ENCODE results near the gene HNRNPF. TPM values are rescaled to one million over a fixed set of nuclear protein-coding genes. Genes with fewer than 3 reads are reported as not detected.

HNRNPF gene
- total and polyA plus RNA-seq, 2 of the 4 experiments (the other 2 are of a cell fraction) = 169 to 207 TPM

GRCh38 chr10:43371418-43371817 lies 37.6 kb downstream of the HNRNPF start, which contains the start of gene FXYD4:
Gene FXYD4 (plus strand): TSS chr10:43371636. CDS start chr10:43373747, 2,111 bp downstream.
- H2BK5ac ChIP-seq (ENCODE audit: low read depth, low read length, poor library complexity, severe bottlenecking) = no peak within 1 kb of the TSS
- H3K4ac ChIP-seq (ENCODE audit: low read depth, low read length) = no peak within 1 kb of the TSS
- dilution Hi-C loops (cut with HindIII; ENCODE audit: low sequenced_read_pairs, unreplicated experiment) = no loop called here
- H2BK20ac ChIP-seq (ENCODE audit: low read depth, low read length) = no peak within 1 kb of the TSS
- ChIA-PET CTCF (no interaction called here), POLR2A (ENCODE audit: unreplicated experiment) (no interaction called here)
- no peak within 1 kb of the TSS for H2AFZ ChIP-seq (replicated peaks; ENCODE audit: low read length, poor library complexity)
- no peak for TF ChIP-seq CEBPB (IDR thresholded peaks at IDR 0.05; ENCODE audit: low read depth, low read length)
- TF ChIP-seq MAZ (IDR thresholded peaks at IDR 0.05; ENCODE audit: borderline replicate concordance, low read depth, low read length) = no peak
- TF ChIP-seq MXI1 (IDR thresholded peaks at IDR 0.05; ENCODE audit: borderline replicate concordance, low read depth, low read length) = no peak
- no peak for TF ChIP-seq CHD1 (IDR thresholded peaks at IDR 0.05; ENCODE audit: low read depth, low read length)
- TF ChIP-seq ELK1 (IDR thresholded peaks at IDR 0.05; ENCODE audit: borderline replicate concordance, low read depth, low read length) = no peak
- TF ChIP-seq POLR2A (IDR thresholded peaks at IDR 0.05; ENCODE audit: low read depth, low read length) = no peak
- no peak for TF ChIP-seq RAD21 (IDR thresholded peaks at IDR 0.05; ENCODE audit: low read length)
- no peak for TF ChIP-seq SMC3 (IDR thresholded peaks at IDR 0.05; ENCODE audit: low read depth, low read length)
- TF ChIP-seq NFE2L2 (IDR thresholded peaks at IDR 0.05; ENCODE audit: low read depth, low read length) = no peak
- no peak for TF ChIP-seq RFX5 (IDR thresholded peaks at IDR 0.05; ENCODE audit: low read depth, low read length)
- no peak for TF ChIP-seq RCOR1 (IDR thresholded peaks at IDR 0.05; ENCODE audit: insufficient replicate concordance, low read length)
- no peak for TF ChIP-seq MAFK (IDR thresholded peaks at IDR 0.05; ENCODE audit: low read depth, low read length)
- TF ChIP-seq USF2 (IDR thresholded peaks at IDR 0.05; ENCODE audit: low read depth, low read length) = no peak
- TF ChIP-seq FOS (IDR thresholded peaks at IDR 0.05; ENCODE audit: low read depth, low read length) = no peak
- no peak for TF ChIP-seq BHLHE40 (IDR thresholded peaks at IDR 0.05; ENCODE audit: low read depth, low read length)
- TF ChIP-seq CTCF (conservative IDR thresholded peaks at IDR 0.05; ENCODE audit: low read depth, low read length) = no peak
- H3K27me3 ChIP-seq (ENCODE audit: control insufficient read depth, insufficient read depth, low read length) = peaks cover 15% of the 10 kb centered on the region
- no peaks in the 10 kb centered on the region for H3K4me1 ChIP-seq (ENCODE audit: control insufficient read depth, insufficient read depth, low read length)
- H4K20me1 ChIP-seq (ENCODE audit: insufficient read depth, low read length) = no peaks in the 10 kb centered on the region
- no peak within 1 kb of the TSS for H3K23ac ChIP-seq (ENCODE audit: low read depth, low read length)
- H3K56ac ChIP-seq (ENCODE audit: extremely low read depth, insufficient read depth, low read length) = no peak within 1 kb of the TSS
- H3K27ac ChIP-seq (ENCODE audit: insufficient read depth, low read length) = no peak within 1 kb of the TSS
- no peaks in the 10 kb centered on the region for H3K79me1 ChIP-seq (ENCODE audit: low read depth in 1 of 2, low read length in 2 of 2)
- no peaks in the 10 kb centered on the region for H3K36me3 ChIP-seq (ENCODE audit: control insufficient read depth, insufficient read depth, low read length)
- no peak within 1 kb of the TSS for H3K4me3 ChIP-seq (ENCODE audit: insufficient read depth, low read depth, low read length)
- DNase-seq = no peak
- H3K9ac ChIP-seq (ENCODE audit: low read depth, low read length) = no peak within 1 kb of the TSS
- H2BK120ac ChIP-seq (ENCODE audit: low read depth, low read length) = no peak within 1 kb of the TSS
- no peak within 1 kb of the TSS for H2BK15ac ChIP-seq (ENCODE audit: low read depth, low read length)
- H3K14ac ChIP-seq (replicated peaks; ENCODE audit: low read depth, low read length) = no peak within 1 kb of the TSS
- no peak within 1 kb of the TSS for H4K5ac ChIP-seq (ENCODE audit: low read depth, low read length)
- H4K8ac ChIP-seq (ENCODE audit: low read depth in 2 of 2, low read length in 2 of 2) = no peak within 1 kb of the TSS
- no peaks in the 10 kb centered on the region for H3K9me3 ChIP-seq (ENCODE audit: control insufficient read depth, insufficient read depth, low read length)
- BruUV-seq (replicated peaks) = no TSS peak
- no peak within 1 kb of the TSS for H3K18ac ChIP-seq (ENCODE audit: low read depth, low read length)
- intact Hi-C loops (cut with micrococcal nuclease) = no loop called here
- in situ Hi-C loops (cut with MboI; ENCODE audit: low sequenced_read_pairs) = no loop called here
- no peak within 1 kb of the TSS for H3K4me2 ChIP-seq (ENCODE audit: low read depth, low read length)
- no peak within 1 kb of the TSS for H4K91ac ChIP-seq (ENCODE audit: insufficient read depth, low read depth, low read length)
- ATAC-seq (ENCODE audit: low read depth) = no peak
- no peak within 1 kb of the TSS for H2AK9ac ChIP-seq (replicated peaks; ENCODE audit: low read depth, low read length, poor library complexity)
- H2AK5ac ChIP-seq (ENCODE audit: low read depth, low read length) = no peak within 1 kb of the TSS
- WGBS, 2 experiments (ENCODE audit: extremely low coverage in 2 of 2, insufficient read length in 1 of 2) = no CpG with 5 or more reads among the region's 13 CpGs
- no peaks in the 10 kb centered on the region for H3K9me1 ChIP-seq (ENCODE audit: insufficient read depth, low read length)
